AG04450 (cell line): ENCODE results near the gene SLC37A1. TPM values are rescaled to one million over a fixed set of nuclear protein-coding genes. Genes with fewer than 3 reads are reported as not detected.

Experiments used
- CTCF ChIA-PET: fragments of 300-600, 350-600 bp; formaldehyde crosslinking; extraction: SDS; loops from one replicate; lab custom pipeline; 2022; ENCODE audit warnings: antibody characterized with exemption, inconsistent platforms; lab: Charles Lee
- POLR2A ChIA-PET: fragments of 350-600 bp; formaldehyde crosslinking; extraction: SDS; loops from one replicate; lab custom pipeline; 2021; ENCODE audit warnings: antibody characterized with exemption, inconsistent platforms; lab: Yijun Ruan, JAX
- DNase-seq: peaks from one replicate; pipeline ENCODE4 v3.0.0-alpha.2; 2011; ENCODE audit warnings: low read depth, low spot score
- H3K27ac ChIP-seq: one replicate; pipeline ENCODE4 v1.5.1; 2012; ENCODE audit warnings: low read depth, low read length, control low read depth
- H3K27me3 ChIP-seq: one replicate; pipeline ENCODE4 v1.6.0; 2012; ENCODE audit warnings: low read length; ENCODE audit not compliant: control insufficient read depth, insufficient read depth
- H3K4me3 ChIP-seq: 2 replicates; pipeline ENCODE4 v1.5.1; 2011; ENCODE audit warnings: mild to moderate bottlenecking, low read depth, low read length, control low read depth
- H3K9me3 ChIP-seq: 2 replicates; pipeline ENCODE4 v1.5.1; 2012; ENCODE audit warnings: low read length; ENCODE audit not compliant: control insufficient read depth, insufficient read depth
- polyA plus RNA-seq: library from polyadenylated mRNA; depleted of rRNA; stranded (reverse); fragments of >200 nt; gene quantifications from 2 replicates; pipeline ENCODE4 v1.2.3, GENCODE V29; 2011
- TF ChIP-seq, protein P1 (sequence below): IDR thresholded peaks from 2 replicates; pipeline ENCODE4 v1.5.1; 2011; ENCODE audit warnings: low read depth, low read length, control low read depth, inconsistent platforms

SLC37A1 gene
- polyA plus RNA-seq, 1 experiment: 0.05 TPM

DNA sequence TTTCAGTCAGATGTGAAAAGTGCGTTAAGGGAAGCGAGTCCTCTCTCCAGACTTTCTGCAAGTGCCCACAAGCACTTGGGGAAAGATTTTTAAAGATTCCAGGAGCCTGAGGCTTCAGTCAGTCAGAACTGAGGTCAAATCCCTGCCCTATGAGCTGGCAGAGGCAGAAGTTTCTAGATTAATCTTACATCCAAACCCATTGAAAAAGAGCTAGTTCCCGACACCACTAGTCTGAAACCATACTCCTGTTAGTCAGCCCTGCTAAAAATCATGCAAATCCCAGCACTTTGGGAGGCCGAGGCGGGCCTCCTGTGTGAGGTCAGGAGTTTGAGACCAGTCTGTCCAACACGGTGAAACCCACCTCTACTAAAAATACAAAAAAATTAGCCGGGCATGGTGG, 38.6 kb upstream of the SLC37A1 start:
- H3K9me3 ChIP-seq: no peaks in the 10 kb centered on the region
- POLR2A ChIA-PET: no interaction called here
- CTCF ChIA-PET: no interaction called here
- no peak overlapping the region for H3K27ac ChIP-seq
- DNase-seq: no peak
- H3K27me3 ChIP-seq: peaks cover 3% of the 10 kb centered on the region
- TF ChIP-seq, protein P1, sequence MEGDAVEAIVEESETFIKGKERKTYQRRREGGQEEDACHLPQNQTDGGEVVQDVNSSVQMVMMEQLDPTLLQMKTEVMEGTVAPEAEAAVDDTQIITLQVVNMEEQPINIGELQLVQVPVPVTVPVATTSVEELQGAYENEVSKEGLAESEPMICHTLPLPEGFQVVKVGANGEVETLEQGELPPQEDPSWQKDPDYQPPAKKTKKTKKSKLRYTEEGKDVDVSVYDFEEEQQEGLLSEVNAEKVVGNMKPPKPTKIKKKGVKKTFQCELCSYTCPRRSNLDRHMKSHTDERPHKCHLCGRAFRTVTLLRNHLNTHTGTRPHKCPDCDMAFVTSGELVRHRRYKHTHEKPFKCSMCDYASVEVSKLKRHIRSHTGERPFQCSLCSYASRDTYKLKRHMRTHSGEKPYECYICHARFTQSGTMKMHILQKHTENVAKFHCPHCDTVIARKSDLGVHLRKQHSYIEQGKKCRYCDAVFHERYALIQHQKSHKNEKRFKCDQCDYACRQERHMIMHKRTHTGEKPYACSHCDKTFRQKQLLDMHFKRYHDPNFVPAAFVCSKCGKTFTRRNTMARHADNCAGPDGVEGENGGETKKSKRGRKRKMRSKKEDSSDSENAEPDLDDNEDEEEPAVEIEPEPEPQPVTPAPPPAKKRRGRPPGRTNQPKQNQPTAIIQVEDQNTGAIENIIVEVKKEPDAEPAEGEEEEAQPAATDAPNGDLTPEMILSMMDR: no peak
- H3K4me3 ChIP-seq: no peak overlapping the region

DNA sequence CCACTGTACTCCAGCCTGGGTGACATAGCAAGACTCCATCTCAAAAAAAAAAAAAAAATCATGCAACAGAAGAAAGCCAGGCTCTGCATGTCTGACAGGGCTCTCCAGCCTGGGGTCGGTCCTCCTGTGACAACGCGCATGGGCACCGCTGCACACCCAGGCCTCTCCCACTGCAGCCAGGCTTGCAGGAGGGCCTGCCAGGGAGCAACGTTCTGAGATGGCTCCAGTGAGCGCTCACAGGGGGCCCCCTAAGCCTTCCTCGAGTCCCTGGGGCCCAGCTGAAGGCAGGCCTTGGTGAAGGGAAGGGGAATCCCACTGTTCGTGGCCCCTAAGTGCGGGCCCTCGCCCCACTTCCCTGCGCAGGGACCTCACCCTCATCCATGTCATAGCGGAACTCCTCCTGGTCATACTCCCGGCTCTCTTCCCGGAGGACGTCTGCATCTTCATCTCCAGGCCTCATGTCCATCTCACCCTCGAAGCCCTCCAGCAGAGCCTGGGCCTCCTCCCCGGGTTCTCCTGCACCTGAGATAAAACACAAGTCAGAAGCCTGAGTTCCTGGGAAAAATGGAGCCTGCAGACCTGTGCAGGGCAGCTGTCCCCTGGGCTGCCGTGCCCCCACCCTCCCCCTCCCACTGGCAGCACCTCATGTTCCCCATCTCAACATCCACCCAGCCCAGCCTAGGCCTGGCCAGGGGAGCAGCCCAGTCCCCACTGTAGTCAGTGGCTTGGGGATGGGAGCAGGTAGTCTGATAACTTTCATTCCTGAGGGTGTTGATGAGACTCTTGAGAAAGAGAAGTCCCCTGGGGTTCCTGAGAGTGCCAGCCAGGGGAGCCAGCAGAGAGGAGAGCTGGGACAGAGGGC, 37.9 kb upstream of the SLC37A1 start:
- Histone ChIP-seq H3K9me3 (no peaks in the 10 kb centered on the region), H3K27me3 (peaks cover 3% of the 10 kb centered on the region)
- CTCF ChIA-PET: no interaction called here

DNA sequence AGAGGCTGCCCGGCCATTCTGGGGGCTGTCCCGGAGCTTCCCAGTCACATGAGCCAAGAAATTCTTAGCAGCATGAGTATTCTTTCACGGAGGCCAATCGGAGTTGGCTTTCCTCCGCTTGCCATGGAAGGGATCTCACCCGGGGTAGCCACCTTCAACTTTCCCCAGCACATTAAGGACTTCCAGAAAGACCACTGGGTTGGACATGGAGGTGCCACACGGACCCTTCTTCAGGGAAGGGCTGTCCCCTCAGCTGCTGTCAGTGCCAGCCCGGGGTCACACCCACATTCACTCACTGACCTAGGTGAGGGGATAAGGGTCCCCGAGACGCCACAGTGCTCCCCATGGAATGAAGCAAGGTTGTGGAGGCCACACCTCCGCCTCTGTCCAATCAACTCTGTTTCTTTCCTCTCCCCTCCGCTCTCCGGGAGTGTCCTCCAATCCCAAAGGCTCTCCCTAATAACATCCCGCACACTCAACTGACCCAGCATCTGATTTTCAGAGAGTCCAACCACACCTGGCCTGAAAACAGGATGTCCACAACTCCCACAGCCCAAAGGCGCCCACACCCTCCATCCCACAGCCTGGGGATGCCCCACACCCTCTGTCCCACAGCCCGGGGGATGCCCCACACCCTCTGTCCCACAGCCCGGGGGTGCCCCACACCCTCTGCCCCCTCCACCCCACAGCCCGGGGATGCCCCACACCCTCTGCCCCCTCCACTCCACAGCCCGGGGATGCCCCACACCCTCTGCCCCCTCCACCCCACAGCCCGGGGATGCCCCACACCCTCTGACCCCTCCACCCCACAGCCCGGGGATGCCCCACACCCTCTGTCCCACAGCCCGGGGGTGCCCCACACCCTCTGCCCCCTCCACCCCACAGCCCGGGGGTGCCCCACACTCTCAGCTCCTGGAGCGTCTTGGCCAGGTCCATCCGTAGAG, 37.0 kb upstream of the SLC37A1 start:
- peaks cover 3% of the 10 kb centered on the region for H3K27me3 ChIP-seq
- POLR2A ChIA-PET: no interaction called here
- no peak for DNase-seq
- TF ChIP-seq, protein P1: no peak
- CTCF ChIA-PET: no interaction called here
- no peak overlapping the region for H3K4me3 ChIP-seq
- H3K27ac ChIP-seq: no peak overlapping the region
- H3K9me3 ChIP-seq: no peaks in the 10 kb centered on the region

More for the DNA sequence above, 37.9 kb upstream of the SLC37A1 start:
- no peak for DNase-seq
- TF ChIP-seq, protein P1: no peak
- no peak overlapping the region for H3K27ac ChIP-seq
- H3K4me3 ChIP-seq: no peak overlapping the region
- POLR2A ChIA-PET: no interaction called here

DNA sequence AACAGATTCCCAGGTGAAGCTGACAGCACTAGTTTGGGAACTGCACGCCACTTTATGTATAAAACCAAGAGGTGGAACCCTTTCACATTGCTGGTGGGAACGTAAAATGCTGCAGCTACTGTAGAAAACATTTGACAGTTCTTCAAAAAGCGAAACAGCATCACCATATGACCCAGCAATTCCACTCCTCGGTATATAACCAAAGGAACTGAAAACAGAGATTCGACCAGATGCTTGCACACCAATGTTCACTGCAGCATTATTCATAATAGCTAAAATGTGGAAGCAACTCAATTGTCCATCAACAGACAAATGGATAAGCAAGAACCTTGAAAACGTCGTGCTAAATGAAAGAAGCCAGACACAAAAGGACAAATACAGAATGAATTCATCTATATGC, 35.1 kb upstream of the SLC37A1 start:
- ChIA-PET POLR2A (no interaction called here), CTCF (no interaction called here)
- TF ChIP-seq, protein P1: no peak
- Histone ChIP-seq H3K27ac (no peak overlapping the region), H3K27me3 (no peaks in the 10 kb centered on the region), H3K4me3 (no peak overlapping the region), H3K9me3 (no peaks in the 10 kb centered on the region)
- DNase-seq: no peak
